Testis (tissue), 2 donors: Measurements from ENCODE around the gene HPGDS.
"Not testable (repeated sequence)": the region's sequence is repeated elsewhere in the genome, so short reads cannot be mapped to it uniquely, and the experiment has no call there.

Experiments used
- POLR2A ChIP-seq: fragments of 450-650 bp; IDR thresholded peaks from one replicate; pipeline ENCODE4 v1.6.1; 2017; ENCODE audit warnings: antibody characterized with exemption, mild to moderate bottlenecking, moderate library complexity
- TF ChIP-seq, protein P1 (sequence below), 3 experiments: fragments of 450-650 bp in 2 of 3; fragments of 200-600 bp in 1 of 3; sonication (generic) in 1 of 3; IDR thresholded peaks; one replicate each; pipeline ENCODE4 v1.5.1; 2016 to 2019; ENCODE audit warnings: antibody characterized with exemption in 3 of 3, mild to moderate bottlenecking in 2 of 3, moderate library complexity in 1 of 3

DNA sequence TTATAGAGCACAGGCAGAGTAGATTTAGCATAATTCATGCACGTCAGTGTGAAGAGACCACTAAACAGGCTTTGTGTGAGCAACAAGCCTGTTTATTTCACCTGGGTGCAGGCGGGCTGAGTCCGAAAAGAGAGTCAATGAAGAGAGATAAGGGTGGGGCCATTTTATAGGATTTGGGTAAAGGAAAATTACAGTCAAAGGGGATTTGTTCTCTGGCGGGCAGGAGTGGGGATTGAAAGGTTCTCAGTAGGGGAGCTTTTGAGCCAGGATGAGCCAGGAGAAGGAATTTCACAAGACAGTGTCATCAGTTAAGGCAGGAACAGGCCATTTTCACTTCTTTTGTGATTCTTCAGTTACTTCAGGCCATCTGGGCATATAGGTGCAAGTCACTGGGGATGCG is 40.3 kb upstream of the HPGDS start:
- TF ChIP-seq, protein P1, sequence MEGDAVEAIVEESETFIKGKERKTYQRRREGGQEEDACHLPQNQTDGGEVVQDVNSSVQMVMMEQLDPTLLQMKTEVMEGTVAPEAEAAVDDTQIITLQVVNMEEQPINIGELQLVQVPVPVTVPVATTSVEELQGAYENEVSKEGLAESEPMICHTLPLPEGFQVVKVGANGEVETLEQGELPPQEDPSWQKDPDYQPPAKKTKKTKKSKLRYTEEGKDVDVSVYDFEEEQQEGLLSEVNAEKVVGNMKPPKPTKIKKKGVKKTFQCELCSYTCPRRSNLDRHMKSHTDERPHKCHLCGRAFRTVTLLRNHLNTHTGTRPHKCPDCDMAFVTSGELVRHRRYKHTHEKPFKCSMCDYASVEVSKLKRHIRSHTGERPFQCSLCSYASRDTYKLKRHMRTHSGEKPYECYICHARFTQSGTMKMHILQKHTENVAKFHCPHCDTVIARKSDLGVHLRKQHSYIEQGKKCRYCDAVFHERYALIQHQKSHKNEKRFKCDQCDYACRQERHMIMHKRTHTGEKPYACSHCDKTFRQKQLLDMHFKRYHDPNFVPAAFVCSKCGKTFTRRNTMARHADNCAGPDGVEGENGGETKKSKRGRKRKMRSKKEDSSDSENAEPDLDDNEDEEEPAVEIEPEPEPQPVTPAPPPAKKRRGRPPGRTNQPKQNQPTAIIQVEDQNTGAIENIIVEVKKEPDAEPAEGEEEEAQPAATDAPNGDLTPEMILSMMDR (IDR thresholded peaks at IDR 0.05): not testable (repeated sequence)
- not testable (repeated sequence) for TF ChIP-seq POLR2A
